ENCODE results near the gene ERO1A.

DNA sequence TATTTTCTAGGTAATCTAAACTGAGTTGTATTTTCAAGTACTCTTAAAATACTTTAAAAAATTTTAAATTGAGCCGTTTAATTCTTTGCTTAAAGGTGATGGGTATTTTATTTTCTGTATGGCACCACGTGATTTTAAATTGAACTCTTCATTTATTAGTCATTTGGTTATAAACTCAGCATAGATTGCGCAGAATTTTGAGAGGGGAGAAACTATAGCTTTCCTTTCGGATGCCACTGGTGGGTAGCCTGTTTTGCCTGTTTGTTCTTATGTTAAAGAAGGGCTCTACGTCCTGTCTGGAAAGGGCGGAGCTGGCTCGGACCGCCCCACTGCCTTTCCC, 34.2 kb upstream of the ERO1A start:
- TF ChIP-seq GATA3 (IDR thresholded peaks at IDR 0.05; ENCODE audit: low read depth, low read length), result no peak
- TF ChIP-seq GATA2 (IDR thresholded peaks at IDR 0.05; ENCODE audit: low read depth, low read length), result no peak

Measured in SH-SY5Y (cell line).